Measurements from ENCODE around the gene ACSF2.
"Not testable (repeated sequence)": the region's sequence is repeated elsewhere in the genome, so short reads cannot be mapped to it uniquely, and the experiment has no call there.

- not testable (repeated sequence) for TF ChIP-seq POLR2A (IDR thresholded peaks at IDR 0.05; ENCODE audit: low read length); GATA1 (IDR thresholded peaks at IDR 0.05; ENCODE audit: low read depth, low read length)
These were observed 46.7 kb downstream of the ACSF2 start for GRCh38 chr17:50472761-50473161.

Data from erythroblast (primary cell).